Effector memory CD8-positive, alpha-beta T cell (primary cell): ENCODE measurements around the gene MYBPC1.

Experiments
- ATAC-seq: fragments of 150-1000 bp; cut with Tn5 transposase; replicated peaks from 2 replicates; pipeline ENCODE4 v1.10.0; 2021; ENCODE audit warnings: mild to moderate bottlenecking, moderate library complexity
- DNase-seq, 3 experiments: peaks; one replicate each; pipeline ENCODE4 v3.0.0; 2021
- H3K27ac Mint-ChIP-seq, 2 donors: one replicate each; pipeline ENCODE4 v1.8.0; 2022; ENCODE audit warnings: mild to moderate bottlenecking in 2 of 2, mixed read lengths in 2 of 2, moderate library complexity in 2 of 2
- H3K27me3 Mint-ChIP-seq, 2 donors: one replicate each; pipeline ENCODE4 v1.8.0; 2022; ENCODE audit warnings: mixed read lengths in 2 of 2
- H3K36me3 Mint-ChIP-seq: one replicate; pipeline ENCODE4 v1.8.0; 2022; ENCODE audit warnings: mild to moderate bottlenecking, moderate library complexity, mixed read lengths; ENCODE audit not compliant: insufficient read depth
- H3K4me1 Mint-ChIP-seq, 2 donors: one replicate each; pipeline ENCODE4 v1.8.0; 2022; ENCODE audit warnings: low read depth in 2 of 2, mixed read lengths in 2 of 2
- H3K4me3 Mint-ChIP-seq, 2 donors: one replicate each; pipeline ENCODE4 v1.8.0; 2022; ENCODE audit warnings: mild to moderate bottlenecking in 2 of 2, mixed read lengths in 2 of 2, moderate library complexity in 2 of 2
- H3K9me3 Mint-ChIP-seq, 2 donors: one replicate each; pipeline ENCODE4 v1.8.0; 2022; ENCODE audit warnings: mixed read lengths in 2 of 2

Gene MYBPC1

GRCh38 chr12:101696251-101697196 is 101.8 kb downstream of the MYBPC1 start:
- no peaks in the 10 kb centered on the region for H3K27me3 Mint-ChIP-seq
- H3K36me3 Mint-ChIP-seq: peaks cover 9% of the 10 kb centered on the region
- peak overlapping the region; percentile 89 to 90 for H3K4me3 Mint-ChIP-seq
- DNase-seq: peak in 1 of 3 experiments; percentile 14
- H3K9me3 Mint-ChIP-seq: no peaks in the 10 kb centered on the region
- H3K27ac Mint-ChIP-seq: peak overlapping the region in 1 of 2 donors; percentile 86
- no peak for ATAC-seq
- peaks cover 30 to 31% of the 10 kb centered on the region in 2 donors for H3K4me1 Mint-ChIP-seq

GRCh38 chr12:101697197-101697929 is 102.6 kb downstream of the MYBPC1 start, which contains the start of gene CHPT1:
TSS of gene CHPT1 (plus strand) at chr12:101697640. CDS start at chr12:101697862, 222 bp downstream.
- no peaks in the 10 kb centered on the region for H3K27me3 Mint-ChIP-seq
- ATAC-seq (peak; percentile 81), DNase-seq (peak; percentile 37 to 52 (median 46))
- H3K36me3 Mint-ChIP-seq: peaks cover 9% of the 10 kb centered on the region
- H3K4me3 Mint-ChIP-seq: peak within 1 kb of the TSS; percentile 89 to 90
- peaks cover 30 to 35% of the 10 kb centered on the region in 2 donors for H3K4me1 Mint-ChIP-seq
- peak within 1 kb of the TSS; percentile 88 to 91 for H3K27ac Mint-ChIP-seq
- no peaks in the 10 kb centered on the region for H3K9me3 Mint-ChIP-seq

- DNase-seq: peak in 1 of 3 experiments; percentile 6
- peak; percentile 21 for ATAC-seq
- no peaks in the 10 kb centered on the region for H3K27me3 Mint-ChIP-seq
- peaks cover 9% of the 10 kb centered on the region for H3K36me3 Mint-ChIP-seq
- peaks cover 32 to 35% of the 10 kb centered on the region in 2 donors for H3K4me1 Mint-ChIP-seq
- H3K9me3 Mint-ChIP-seq: no peaks in the 10 kb centered on the region
- peak overlapping the region; percentile 88 to 91 for H3K27ac Mint-ChIP-seq
- peak overlapping the region; percentile 89 to 90 for H3K4me3 Mint-ChIP-seq
Observed at GRCh38 chr12:101697930-101698799, 103.4 kb downstream of the MYBPC1 start.

GRCh38 chr12:101698800-101699347 is 104.1 kb downstream of the MYBPC1 start:
- no peak for DNase-seq
- peaks cover 9% of the 10 kb centered on the region for H3K36me3 Mint-ChIP-seq
- H3K4me3 Mint-ChIP-seq: peak overlapping the region; percentile 89 to 90
- no peaks in the 10 kb centered on the region for H3K9me3 Mint-ChIP-seq
- H3K27ac Mint-ChIP-seq: peak overlapping the region; percentile 88 to 91
- ATAC-seq: no peak
- H3K4me1 Mint-ChIP-seq: peaks cover 35 to 36% of the 10 kb centered on the region in 2 donors
- H3K27me3 Mint-ChIP-seq: no peaks in the 10 kb centered on the region

- Mint-ChIP-seq H3K9me3 (no peaks in the 10 kb centered on the region), H3K27me3 (no peaks in the 10 kb centered on the region), H3K4me1 (peaks cover 35 to 36% of the 10 kb centered on the region in 2 donors), H3K4me3 (no peak overlapping the region), H3K36me3 (peaks cover 9% of the 10 kb centered on the region), H3K27ac (no peak overlapping the region)
- ATAC-seq (no peak), DNase-seq (no peak)
Observed at GRCh38 chr12:101700299-101700820, 105.6 kb downstream of the MYBPC1 start.

- Mint-ChIP-seq H3K27me3 (no peaks in the 10 kb centered on the region), H3K4me3 (no peak overlapping the region), H3K36me3 (no peaks in the 10 kb centered on the region), H3K4me1 (peaks cover 29 to 33% of the 10 kb centered on the region in 2 donors), H3K27ac (no peak overlapping the region), H3K9me3 (no peaks in the 10 kb centered on the region)
- DNase-seq (no peak), ATAC-seq (no peak)
Observed at GRCh38 chr12:101703487-101703886, 108.7 kb downstream of the MYBPC1 start.

GRCh38 chr12:101706403-101706802 is 111.6 kb downstream of the MYBPC1 start:
- Mint-ChIP-seq H3K4me1 (peaks cover 15 to 19% of the 10 kb centered on the region in 2 donors), H3K9me3 (no peaks in the 10 kb centered on the region), H3K27ac (no peak overlapping the region), H3K27me3 (no peaks in the 10 kb centered on the region), H3K36me3 (no peaks in the 10 kb centered on the region), H3K4me3 (no peak overlapping the region)
- no peak for DNase-seq
- ATAC-seq: no peak

- Mint-ChIP-seq H3K4me3 (no peak overlapping the region), H3K27ac (peak overlapping the region in 1 of 2 donors; percentile 8), H3K4me1 (peaks cover 11 to 18% of the 10 kb centered on the region in 2 donors), H3K36me3 (no peaks in the 10 kb centered on the region), H3K9me3 (no peaks in the 10 kb centered on the region), H3K27me3 (no peaks in the 10 kb centered on the region)
- DNase-seq (no peak), ATAC-seq (no peak)
Observed at GRCh38 chr12:101707131-101707782, 112.5 kb downstream of the MYBPC1 start.

GRCh38 chr12:101710288-101710687 is 115.5 kb downstream of the MYBPC1 start:
- Mint-ChIP-seq H3K36me3 (no peaks in the 10 kb centered on the region), H3K27ac (no peak overlapping the region), H3K4me3 (no peak overlapping the region), H3K27me3 (no peaks in the 10 kb centered on the region), H3K4me1 (peaks cover 11 to 14% of the 10 kb centered on the region in 2 donors), H3K9me3 (no peaks in the 10 kb centered on the region)
- ATAC-seq (no peak), DNase-seq (no peak)

GRCh38 chr12:101713059-101713682 is 118.4 kb downstream of the MYBPC1 start:
- Mint-ChIP-seq H3K27me3 (no peaks in the 10 kb centered on the region), H3K9me3 (no peaks in the 10 kb centered on the region), H3K36me3 (no peaks in the 10 kb centered on the region), H3K4me3 (no peak overlapping the region), H3K27ac (no peak overlapping the region), H3K4me1 (peaks cover 6 to 9% of the 10 kb centered on the region in 2 donors)
- DNase-seq (no peak), ATAC-seq (no peak)

- H3K4me3 Mint-ChIP-seq: no peak overlapping the region
- H3K27me3 Mint-ChIP-seq: no peaks in the 10 kb centered on the region
- H3K36me3 Mint-ChIP-seq: no peaks in the 10 kb centered on the region
- DNase-seq: no peak
- no peak for ATAC-seq
- H3K27ac Mint-ChIP-seq: no peak overlapping the region
- H3K4me1 Mint-ChIP-seq: peaks cover 6 to 9% of the 10 kb centered on the region in 2 donors
- no peaks in the 10 kb centered on the region for H3K9me3 Mint-ChIP-seq
Observed at GRCh38 chr12:101713930-101714329, 119.2 kb downstream of the MYBPC1 start.
